Smooth muscle cell (in vitro differentiated cells): ENCODE measurements around the gene POLR2M. TPM values are rescaled to one million over a fixed set of nuclear protein-coding genes. Genes with fewer than 3 reads are reported as not detected.

Experiments used
- DNase-seq: peaks from one replicate; lab custom pipeline; 2025; ENCODE audit not compliant: unreplicated experiment; lab: John Stamatoyannopoulos, UW
- H2AFZ ChIP-seq: fragments of 200-600 bp; sonication (generic); 2 replicates; pipeline ENCODE4 v1.6.0; 2016; ENCODE audit warnings: antibody characterized with exemption, low read depth, mild to moderate bottlenecking
- H3F3A ChIP-seq: fragments of 200-600 bp; sonication (generic); 2 replicates; pipeline ENCODE4 v1.6.0; 2017; ENCODE audit warnings: antibody characterized with exemption, low read depth
- H3K27ac ChIP-seq: fragments of 200-600 bp; sonication (generic); 2 replicates; pipeline ENCODE4 v1.5.1; 2016; ENCODE audit warnings: low read depth, mild to moderate bottlenecking
- H3K27me3 ChIP-seq: fragments of 200-600 bp; sonication (generic); 2 replicates; pipeline ENCODE4 v1.6.1; 2016; ENCODE audit warnings: low read depth, mild to moderate bottlenecking
- H3K36me3 ChIP-seq: fragments of 200-600 bp; sonication (generic); 2 replicates; pipeline ENCODE4 v1.5.1; 2016; ENCODE audit warnings: low read depth
- H3K4me1 ChIP-seq: fragments of 200-600 bp; sonication (generic); 2 replicates; pipeline ENCODE4 v1.5.1; 2016; ENCODE audit warnings: low read depth
- H3K4me2 ChIP-seq: fragments of 200-600 bp; sonication (generic); 2 replicates; pipeline ENCODE4 v1.6.0; 2016; ENCODE audit warnings: mild to moderate bottlenecking
- H3K4me3 ChIP-seq: fragments of 200-600 bp; sonication (generic); 2 replicates; pipeline ENCODE4 v1.5.1; 2016; ENCODE audit warnings: mild to moderate bottlenecking
- H3K79me2 ChIP-seq: fragments of 200-600 bp; sonication (generic); 2 replicates; pipeline ENCODE4 v1.6.0; 2016; ENCODE audit warnings: low read depth, mild to moderate bottlenecking
- H3K9ac ChIP-seq: fragments of 200-600 bp; sonication (generic); 2 replicates; pipeline ENCODE4 v1.6.0; 2016; ENCODE audit warnings: low read depth
- H3K9me3 ChIP-seq: fragments of 200-600 bp; sonication (generic); replicated peaks from 2 replicates; pipeline ENCODE4 v1.5.1; 2016; ENCODE audit warnings: low read depth
- H4K20me1 ChIP-seq: fragments of 200-600 bp; sonication (generic); 2 replicates; pipeline ENCODE4 v1.6.0; 2016; ENCODE audit warnings: low read depth
- WGBS: methylation state at CpG from one replicate; pipeline ENCODE4 v1.1.7; 2016; ENCODE audit warnings: low lambda C conversion rate; 5-methylcytosine and 5-hydroxymethylcytosine counted together
- polyA plus RNA-seq: library from polyadenylated mRNA; unstranded; fragments of >200 nt; fragmentation: Nextera tagmentation; extraction: Ambion mirVana; gene quantifications from 2 replicates; pipeline ENCODE4 v1.2.1, GENCODE V29; 2016
- total RNA-seq: library from RNA; depleted of rRNA; stranded (reverse); fragments of >200 nt; gene quantifications from 2 replicates; pipeline ENCODE4 v1.2.3, GENCODE V29; 2014
- TF ChIP-seq, protein P1 (sequence below): fragments of 200-600 bp; sonication (generic); IDR thresholded peaks from 2 replicates; pipeline ENCODE4 v1.5.1; 2017; ENCODE audit warnings: borderline replicate concordance, mild to moderate bottlenecking, antibody characterized with exemption; ENCODE audit not compliant: insufficient read depth, poor library complexity, severe bottlenecking

Gene POLR2M
- total and polyA plus RNA-seq, 2 experiments from 2014 or later = 23.9 to 49.8 TPM

DNA sequence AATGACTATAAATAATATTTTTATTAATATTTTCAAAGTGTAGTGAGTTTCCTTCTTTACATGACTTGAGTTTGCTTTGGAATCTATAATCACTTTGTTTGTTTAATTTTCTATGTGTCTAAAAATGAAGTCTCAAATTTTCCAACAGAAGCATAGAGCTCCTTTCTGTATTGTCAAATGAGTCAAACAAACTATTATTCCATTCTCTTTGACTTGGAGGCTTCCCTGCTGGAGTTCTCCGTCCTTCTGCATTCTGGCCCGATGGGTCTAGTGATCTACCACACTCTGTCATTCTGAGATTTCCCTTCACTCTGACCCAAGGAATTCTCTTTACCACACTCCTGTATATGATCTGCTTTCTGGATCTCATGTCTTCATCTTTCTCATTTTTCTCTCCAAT is 30.1 kb downstream of the POLR2M start:
- no peak for DNase-seq
- TF ChIP-seq, protein P1, sequence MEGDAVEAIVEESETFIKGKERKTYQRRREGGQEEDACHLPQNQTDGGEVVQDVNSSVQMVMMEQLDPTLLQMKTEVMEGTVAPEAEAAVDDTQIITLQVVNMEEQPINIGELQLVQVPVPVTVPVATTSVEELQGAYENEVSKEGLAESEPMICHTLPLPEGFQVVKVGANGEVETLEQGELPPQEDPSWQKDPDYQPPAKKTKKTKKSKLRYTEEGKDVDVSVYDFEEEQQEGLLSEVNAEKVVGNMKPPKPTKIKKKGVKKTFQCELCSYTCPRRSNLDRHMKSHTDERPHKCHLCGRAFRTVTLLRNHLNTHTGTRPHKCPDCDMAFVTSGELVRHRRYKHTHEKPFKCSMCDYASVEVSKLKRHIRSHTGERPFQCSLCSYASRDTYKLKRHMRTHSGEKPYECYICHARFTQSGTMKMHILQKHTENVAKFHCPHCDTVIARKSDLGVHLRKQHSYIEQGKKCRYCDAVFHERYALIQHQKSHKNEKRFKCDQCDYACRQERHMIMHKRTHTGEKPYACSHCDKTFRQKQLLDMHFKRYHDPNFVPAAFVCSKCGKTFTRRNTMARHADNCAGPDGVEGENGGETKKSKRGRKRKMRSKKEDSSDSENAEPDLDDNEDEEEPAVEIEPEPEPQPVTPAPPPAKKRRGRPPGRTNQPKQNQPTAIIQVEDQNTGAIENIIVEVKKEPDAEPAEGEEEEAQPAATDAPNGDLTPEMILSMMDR = no peak
- no peak overlapping the region for H3K9ac ChIP-seq
- no peak overlapping the region for H3K4me3 ChIP-seq
- H3K79me2 ChIP-seq = no peaks in the 10 kb centered on the region
- H3K27ac ChIP-seq = no peak overlapping the region
- H3F3A ChIP-seq = no peaks in the 10 kb centered on the region
- H3K36me3 ChIP-seq = no peaks in the 10 kb centered on the region
- H2AFZ ChIP-seq = no peak overlapping the region
- H3K4me1 ChIP-seq = no peaks in the 10 kb centered on the region
- 97% methylated on average over 2 of the region's 2 CpGs for WGBS
- H4K20me1 ChIP-seq = no peaks in the 10 kb centered on the region
- H3K27me3 ChIP-seq = no peaks in the 10 kb centered on the region
- no peaks in the 10 kb centered on the region for H3K9me3 ChIP-seq
- H3K4me2 ChIP-seq = no peak overlapping the region

DNA sequence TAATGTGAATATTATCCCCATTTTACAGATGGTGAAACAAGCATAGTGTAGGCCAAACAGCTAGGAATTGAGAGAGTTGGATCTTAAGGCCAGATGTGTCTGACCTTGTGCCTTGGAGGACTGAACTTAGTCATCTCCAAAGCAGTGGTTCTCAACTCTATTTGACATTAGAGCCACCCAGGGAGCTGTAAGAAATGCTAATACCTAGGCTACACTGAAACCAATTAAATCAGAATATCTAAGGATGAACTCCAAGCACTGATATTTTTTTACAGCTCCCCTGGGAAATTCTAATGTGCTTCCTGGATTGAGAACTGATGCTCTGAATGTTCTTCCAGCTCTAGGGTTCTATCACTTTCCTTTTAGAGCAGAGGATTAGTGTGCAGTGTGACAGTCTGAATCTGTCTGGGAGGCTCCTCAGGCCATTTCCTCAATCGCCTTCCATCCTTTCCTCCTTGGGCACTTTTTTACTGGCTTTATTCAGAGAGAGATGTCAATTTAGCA is 32.3 kb downstream of the POLR2M start:
- H3K27me3 ChIP-seq = no peaks in the 10 kb centered on the region
- no peak overlapping the region for H3K27ac ChIP-seq
- no peaks in the 10 kb centered on the region for H3K9me3 ChIP-seq
- H3K36me3 ChIP-seq = no peaks in the 10 kb centered on the region
- no peaks in the 10 kb centered on the region for H3K4me1 ChIP-seq
- no peak overlapping the region for H3K9ac ChIP-seq
- H4K20me1 ChIP-seq = no peaks in the 10 kb centered on the region
- 65% methylated on average over 1 of the region's 1 CpG for WGBS
- H3F3A ChIP-seq = no peaks in the 10 kb centered on the region
- no peak overlapping the region for H3K4me3 ChIP-seq
- H2AFZ ChIP-seq = no peak overlapping the region
- no peaks in the 10 kb centered on the region for H3K79me2 ChIP-seq
- DNase-seq = no peak
- H3K4me2 ChIP-seq = no peak overlapping the region
- TF ChIP-seq, protein P1 = no peak

DNA sequence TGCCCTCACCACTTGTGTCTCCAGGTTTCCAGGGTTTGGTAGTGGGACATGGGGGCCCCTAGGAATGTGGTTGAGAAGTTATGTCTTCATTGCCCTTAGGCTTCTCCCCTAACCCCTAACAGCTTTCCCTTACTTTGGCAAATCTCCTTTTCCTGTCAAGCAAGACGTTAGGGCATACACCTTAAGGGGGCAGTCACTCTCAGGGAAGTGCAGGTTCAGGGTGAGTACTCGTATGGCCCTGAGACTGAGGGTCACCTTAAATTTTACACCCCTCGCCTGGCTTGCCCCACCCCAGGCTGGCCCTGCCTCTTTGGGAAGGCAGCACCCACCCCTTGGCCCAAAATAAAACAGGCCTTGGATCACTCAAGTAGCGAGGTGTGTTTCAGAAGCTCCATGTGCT is 33.5 kb downstream of the POLR2M start:
- no peaks in the 10 kb centered on the region for H3K36me3 ChIP-seq
- H3K4me3 ChIP-seq = no peak overlapping the region
- H3K9me3 ChIP-seq = no peaks in the 10 kb centered on the region
- no peaks in the 10 kb centered on the region for H4K20me1 ChIP-seq
- TF ChIP-seq, protein P1 = no peak
- no peaks in the 10 kb centered on the region for H3K79me2 ChIP-seq
- H3K27ac ChIP-seq = no peak overlapping the region
- H3K9ac ChIP-seq = no peak overlapping the region
- no peaks in the 10 kb centered on the region for H3K4me1 ChIP-seq
- no peak overlapping the region for H2AFZ ChIP-seq
- H3F3A ChIP-seq = no peaks in the 10 kb centered on the region
- 82% methylated on average over 4 of the region's 4 CpGs for WGBS
- DNase-seq = no peak
- H3K4me2 ChIP-seq = no peak overlapping the region
- H3K27me3 ChIP-seq = no peaks in the 10 kb centered on the region

DNA sequence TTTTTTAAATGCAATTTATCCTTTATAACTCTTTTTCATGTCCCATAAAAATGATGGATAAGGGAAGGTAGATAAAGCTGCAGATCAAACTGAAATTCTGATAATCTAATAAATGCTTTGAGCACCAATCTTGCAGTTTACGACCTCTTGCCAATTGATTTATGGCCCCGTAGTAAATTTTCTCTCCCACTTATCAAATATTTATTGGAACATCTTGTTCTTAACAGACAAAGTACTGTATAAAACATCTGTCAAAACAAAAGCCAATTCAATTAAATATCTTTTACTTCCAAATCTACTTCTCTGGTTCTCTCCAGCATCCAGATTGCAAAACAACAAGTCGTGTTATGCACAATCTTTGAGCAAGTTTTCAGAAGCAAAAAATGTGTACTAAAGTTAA is 34.6 kb downstream of the POLR2M start:
- no peak overlapping the region for H3K9ac ChIP-seq
- H3K27ac ChIP-seq = no peak overlapping the region
- no peaks in the 10 kb centered on the region for H4K20me1 ChIP-seq
- H3F3A ChIP-seq = no peaks in the 10 kb centered on the region
- H3K4me1 ChIP-seq = no peaks in the 10 kb centered on the region
- no peaks in the 10 kb centered on the region for H3K79me2 ChIP-seq
- whole genome bisulfite sequencing = 86% methylated on average over 3 of the region's 3 CpGs
- DNase-seq = no peak
- H2AFZ ChIP-seq = no peak overlapping the region
- H3K4me3 ChIP-seq = no peak overlapping the region
- no peak overlapping the region for H3K4me2 ChIP-seq
- TF ChIP-seq, protein P1 = no peak
- no peaks in the 10 kb centered on the region for H3K36me3 ChIP-seq
- no peaks in the 10 kb centered on the region for H3K9me3 ChIP-seq
- H3K27me3 ChIP-seq = no peaks in the 10 kb centered on the region
